ENCODE results near the gene MYZAP.

Gene MYZAP

GRCh38 chr15:57665939-57666338 lies 74.2 kb downstream of the MYZAP start:
- DNase-seq = no peak

GRCh38 chr15:57667171-57667849 lies 75.6 kb downstream of the MYZAP start:
- DNase-seq = no peak

GRCh38 chr15:57668016-57668415 lies 76.3 kb downstream of the MYZAP start:
- DNase-seq = no peak

GRCh38 chr15:57671636-57672035 lies 79.9 kb downstream of the MYZAP start:
- DNase-seq = no peak

DNA sequence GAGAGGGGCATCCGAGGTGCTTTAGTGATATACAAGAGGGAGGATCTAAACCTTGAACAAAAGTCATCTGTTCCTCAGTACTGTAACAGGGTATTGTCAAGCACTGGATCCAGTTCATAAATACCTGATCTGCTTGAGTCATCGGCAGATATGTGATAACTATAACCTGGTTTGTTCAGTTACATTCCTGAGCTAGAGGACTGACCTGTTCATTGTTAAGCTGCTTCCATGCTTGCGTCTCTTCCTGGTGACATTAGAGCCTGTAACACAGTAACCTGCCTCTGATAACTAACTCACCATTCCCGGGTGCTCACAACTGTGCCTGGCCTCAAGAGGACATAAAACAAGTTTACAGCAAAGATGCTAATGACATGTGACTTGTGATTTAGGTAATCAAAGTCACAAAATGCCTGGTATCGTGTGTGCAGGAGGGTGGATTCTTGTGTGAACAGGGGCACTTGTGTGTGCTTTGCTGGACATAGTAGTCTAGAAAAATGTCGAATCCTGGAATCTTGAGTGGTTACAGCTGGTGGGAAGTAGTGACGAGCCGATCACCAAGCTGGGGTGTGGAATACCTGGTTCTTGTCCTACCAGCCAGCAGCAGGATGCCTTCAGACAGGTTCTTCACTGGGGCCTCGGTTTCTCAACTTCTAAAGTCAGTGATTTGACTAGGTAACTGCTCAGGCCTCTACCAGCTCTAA lies 83.9 kb downstream of the MYZAP start:
- no peak for DNase-seq

GRCh38 chr15:57676585-57676984 lies 84.9 kb downstream of the MYZAP start:
- no peak for DNase-seq

- DNase-seq = no peak
Observed at GRCh38 chr15:57677204-57677603, 85.5 kb downstream of the MYZAP start.

- no peak for DNase-seq
Observed at GRCh38 chr15:57680021-57680420, 88.3 kb downstream of the MYZAP start.

- DNase-seq = no peak
Observed at GRCh38 chr15:57681011-57681410, 89.3 kb downstream of the MYZAP start.

DNA sequence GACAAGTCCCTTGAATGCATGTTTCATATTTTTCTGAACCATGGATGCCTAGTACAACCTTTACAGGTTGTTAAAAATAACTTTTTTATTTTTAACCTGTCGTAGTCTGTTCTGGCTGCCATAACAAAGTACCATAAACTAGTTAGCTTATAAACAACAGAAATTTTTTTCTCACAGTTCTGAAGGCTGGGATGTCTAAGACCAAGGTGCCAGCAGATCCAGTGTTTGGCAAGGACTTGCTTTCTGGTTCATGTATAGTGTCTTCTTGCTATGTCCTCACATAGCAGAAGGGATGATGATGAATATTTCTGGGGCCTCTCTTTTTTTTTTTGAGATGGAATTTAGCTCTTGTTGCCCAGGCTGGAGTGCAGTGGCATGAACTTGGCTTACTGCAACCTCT lies 91.8 kb downstream of the MYZAP start:
- DNase-seq = no peak

GRCh38 chr15:57684491-57685151 lies 92.9 kb downstream of the MYZAP start:
- DNase-seq = no peak

DNA sequence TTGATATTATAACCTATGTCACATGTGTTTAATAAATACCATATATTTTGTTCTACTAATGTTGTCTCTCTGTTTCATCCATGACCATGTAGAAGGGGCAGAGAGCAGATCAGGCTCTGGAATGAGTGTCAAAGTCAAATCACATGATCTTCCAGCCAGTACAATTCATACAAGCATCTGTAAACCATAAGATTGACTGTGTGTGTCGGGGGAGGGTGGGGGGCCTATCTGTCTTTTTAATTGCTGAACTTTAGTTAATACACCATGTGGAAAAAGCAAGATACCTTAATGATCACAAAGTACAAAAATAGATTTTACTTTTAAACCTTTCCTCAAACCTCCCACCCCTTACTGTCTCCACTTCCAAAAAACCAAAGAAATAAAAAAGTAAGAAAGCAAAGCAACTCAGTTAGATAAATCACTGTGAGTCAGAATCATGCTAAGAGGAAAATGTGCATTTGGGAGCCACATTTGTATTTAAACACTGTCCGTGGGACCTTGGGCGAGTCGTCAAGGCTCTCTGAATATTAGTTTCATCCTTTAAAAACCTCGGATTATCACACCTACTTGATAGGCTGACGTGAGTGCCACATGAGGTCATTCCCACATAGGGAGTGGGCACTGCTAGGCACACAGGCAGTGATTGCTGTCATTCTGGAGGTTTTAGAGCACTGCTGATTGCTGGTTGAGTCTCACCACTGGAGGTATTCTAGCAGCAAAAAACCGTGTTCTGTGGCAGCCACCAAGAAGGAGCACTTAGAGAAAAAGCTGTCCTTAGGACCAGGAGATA lies 93.8 kb downstream of the MYZAP start:
- no peak for DNase-seq

- DNase-seq = no peak
Observed at GRCh38 chr15:57686657-57687056, 95.0 kb downstream of the MYZAP start.

- no peak for DNase-seq
Observed at GRCh38 chr15:57690341-57690966, 98.8 kb downstream of the MYZAP start.

GRCh38 chr15:57691082-57691481 lies 99.4 kb downstream of the MYZAP start:
- no peak for DNase-seq

DNA sequence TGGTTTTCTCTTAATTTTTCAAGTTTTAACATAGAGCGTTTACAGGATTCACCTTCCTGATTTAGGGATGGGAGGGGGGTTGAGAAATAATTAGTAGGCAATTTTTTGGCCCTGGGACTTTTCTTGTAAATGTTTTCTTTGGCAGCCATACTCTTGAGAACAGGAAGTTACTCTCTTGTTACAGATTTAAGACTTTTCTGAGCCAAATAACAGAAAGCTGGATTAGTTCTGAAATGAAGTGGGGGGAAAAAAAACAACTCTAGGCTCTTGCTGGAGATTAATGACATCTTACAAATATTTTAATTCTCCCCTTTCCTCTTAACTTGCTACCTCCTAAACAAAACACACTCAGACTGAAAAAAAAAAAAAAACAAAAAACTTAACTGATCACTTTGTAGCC lies 101.0 kb downstream of the MYZAP start:
- DNase-seq = no peak

DNA sequence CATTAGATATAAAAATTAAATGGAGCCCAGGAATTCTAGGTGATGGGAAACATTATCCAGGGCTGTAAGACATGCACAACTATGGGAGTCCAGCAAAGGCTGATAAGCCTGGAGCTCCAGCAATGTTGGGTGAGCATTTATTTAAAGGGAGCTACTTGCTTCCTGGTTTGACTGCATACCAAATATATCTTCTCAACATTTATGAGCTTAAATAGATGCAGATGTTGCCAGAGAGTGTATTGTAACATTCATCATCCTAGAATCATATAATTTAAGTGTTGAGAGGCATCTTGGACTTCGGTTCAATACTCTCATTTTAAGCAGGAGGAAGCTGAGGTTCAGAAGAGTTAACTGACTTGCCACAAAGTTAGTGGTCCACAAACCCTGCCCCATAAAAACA lies 102.6 kb downstream of the MYZAP start:
- no peak for DNase-seq

DNA sequence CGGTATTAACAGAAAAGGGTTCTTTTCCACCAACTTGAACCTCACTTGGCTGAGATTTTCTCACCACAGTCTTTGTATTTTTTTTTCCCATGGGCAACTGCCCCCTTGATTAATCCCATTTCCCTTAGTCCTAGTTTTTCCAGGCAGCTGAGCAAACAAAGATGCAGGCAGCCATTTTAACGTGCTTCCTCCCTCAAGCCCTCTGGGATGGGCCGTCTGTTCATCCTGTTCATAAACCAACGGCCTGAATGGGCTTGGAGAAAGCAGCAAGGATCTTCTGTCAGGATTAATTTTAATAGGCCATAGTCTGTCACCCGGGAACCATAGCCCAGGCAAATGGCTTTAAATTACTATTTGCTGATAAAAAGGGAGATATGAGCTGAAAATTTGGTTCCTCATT lies 104.4 kb downstream of the MYZAP start:
- DNase-seq = no peak

GRCh38 chr15:57697588-57697987 lies 105.9 kb downstream of the MYZAP start:
- no peak for DNase-seq

- no peak for DNase-seq
Observed at GRCh38 chr15:57698243-57698642, 106.5 kb downstream of the MYZAP start.

DNA sequence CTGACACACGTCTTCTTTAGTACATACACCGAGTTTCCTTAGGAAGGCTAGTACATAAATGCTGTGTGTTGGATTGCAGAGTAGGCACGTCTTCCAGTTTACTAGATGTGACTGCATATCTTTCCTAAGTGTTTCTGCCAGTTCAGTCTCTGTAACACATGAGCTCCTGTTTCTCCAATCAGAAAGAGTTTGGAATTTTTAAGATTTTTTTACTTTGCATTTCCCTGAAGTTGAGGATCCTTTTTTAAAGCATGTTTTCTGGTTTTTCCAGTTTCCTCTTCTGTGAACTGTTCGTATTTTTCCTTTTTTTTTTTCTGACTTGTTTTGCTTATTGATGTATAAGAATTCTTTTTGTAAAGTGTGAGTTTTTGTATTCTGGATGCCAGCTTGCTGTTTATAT lies 107.3 kb downstream of the MYZAP start:
- DNase-seq = no peak

- no peak for DNase-seq
Observed at GRCh38 chr15:57703387-57703786, 111.7 kb downstream of the MYZAP start.

DNA sequence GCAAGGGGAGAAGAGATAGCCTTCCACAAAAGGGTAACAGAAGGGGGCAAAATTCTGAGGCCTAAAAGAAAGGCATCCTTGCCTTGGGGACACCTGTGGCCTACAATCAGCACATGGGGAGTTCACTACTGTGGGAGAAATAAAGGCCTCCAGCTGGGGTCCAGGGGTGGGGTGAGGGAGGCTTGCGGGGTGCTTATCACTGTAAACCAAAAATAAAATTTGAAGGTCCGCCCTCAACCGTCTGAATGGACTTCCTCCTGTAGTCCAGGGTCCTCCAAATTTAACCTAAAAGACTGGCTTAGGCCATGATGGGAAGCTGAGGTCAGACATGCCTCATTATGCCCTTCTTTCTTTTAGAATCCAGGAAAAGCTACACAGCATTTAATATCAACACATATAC lies 112.7 kb downstream of the MYZAP start:
- no peak for DNase-seq
